ENCODE data around the gene FGGY.

- TF ChIP-seq POLR2AphosphoS5 (IDR thresholded peaks at IDR 0.05; ENCODE audit: borderline replicate concordance, low read depth, low read length): no peak
- no peak for TF ChIP-seq EZH2 (IDR thresholded peaks at IDR 0.05)
Observed at GRCh38 chr1:59361766-59362165, 64.9 kb downstream of the FGGY start.
